ENCODE results near the gene IQGAP2. TPM values are rescaled to one million over a fixed set of nuclear protein-coding genes. Genes with fewer than 3 reads are reported as not detected.

The IQGAP2 gene
- total and polyA plus RNA-seq, 9 of the 15 experiments (the other 6 are each of a cell fraction or from before 2014, with no cell fraction given), result 8.7 to 23.2 (median 17.4) TPM

GRCh38 chr5:76524101-76524835 is 121.2 kb downstream of the IQGAP2 start (continued):
- TF ChIP-seq ZNF224 (CRISPR knock-in tag; IDR thresholded peaks at IDR 0.05) (no peak), ZNF280A (IDR thresholded peaks at IDR 0.05; ENCODE audit: low read depth, partially characterized antibody) (no peak), JUN (IDR thresholded peaks at IDR 0.05; ENCODE audit: borderline replicate concordance, low read depth, low read length) (no peak), JUN (CRISPR knock-in tag; IDR thresholded peaks at IDR 0.05; ENCODE audit: borderline replicate concordance) (no peak), SAFB2 (IDR thresholded peaks at IDR 0.05; ENCODE audit: borderline replicate concordance, low read depth, low read length, severe bottlenecking) (no peak), SREBF2 (CRISPR knock-in tag; IDR thresholded peaks at IDR 0.05) (no peak)

GRCh38 chr5:76524868-76525267 is 121.8 kb downstream of the IQGAP2 start:
- ChIA-PET POLR2A (no interaction called here), CTCF (ENCODE audit: low intra/inter-chr PET ratio) (no interaction called here)
- WGBS (ENCODE audit: insufficient coverage, low coverage, missing lambda C conversion rate), result 34% methylated on average over 2 of the region's 2 CpGs
- BruUV-seq (replicated peaks), result no TSS peak
- Histone ChIP-seq H3K9me1 (ENCODE audit: control insufficient read depth, insufficient read depth, low read length) (no peaks in the 10 kb centered on the region), H3K36me3 (ENCODE audit: control insufficient read depth, insufficient read depth, low read length) (no peaks in the 10 kb centered on the region), H3K27me3 (ENCODE audit: control insufficient read depth in 2 of 2, insufficient read depth in 2 of 2, low read length in 2 of 2) (no peaks in the 10 kb centered on the region), H3K4me2 (ENCODE audit: insufficient read depth, low read length) (no peak overlapping the region), H3K79me2 (ENCODE audit: control insufficient read depth, insufficient read depth, low read length) (no peaks in the 10 kb centered on the region), H2AFZ (ENCODE audit: low read depth, low read length) (no peak overlapping the region), H3K27ac (ENCODE audit: extremely low read depth, low read depth, low read length) (no peak overlapping the region), H3K4me1 (replicated peaks in 1 of 2; ENCODE audit: control insufficient read depth in 2 of 2, insufficient read depth in 2 of 2, low read length in 2 of 2) (peaks cover 0 to 26% of the 10 kb centered on the region in 2 experiments; a peak in 3 of 5 replicates), H3K9ac (ENCODE audit: insufficient read depth in 1 of 2, low read depth in 2 of 2, low read length in 2 of 2) (no peak overlapping the region), H3K9me3 (replicated peaks; ENCODE audit: control insufficient read depth, insufficient read depth, low read depth, low read length) (no peaks in the 10 kb centered on the region), H3K4me3 (no peak overlapping the region), H4K20me1 (replicated peaks; ENCODE audit: control insufficient read depth, insufficient read depth, low read length) (no peaks in the 10 kb centered on the region)
- intact Hi-C loops (cut with micrococcal nuclease), result no loop called here
- ATAC-seq, result no peak
- no peak for DNase-seq (ENCODE audit: extremely low read depth in 1 of 4, low spot score in 3 of 4)
- in situ Hi-C loops (cut with MboI), result no loop called here
- no peak for TF ChIP-seq MECOM (CRISPR knock-in tag; IDR thresholded peaks at IDR 0.05)
- no peak for TF ChIP-seq YBX1 (IDR thresholded peaks at IDR 0.05)
- TF ChIP-seq PHB2 (IDR thresholded peaks at IDR 0.05; ENCODE audit: low read depth), result no peak
- TF ChIP-seq CAMTA2 (CRISPR knock-in tag; conservative IDR thresholded peaks at IDR 0.05), result no peak
- no peak for TF ChIP-seq ZBTB5 (IDR thresholded peaks at IDR 0.05)
- no peak for TF ChIP-seq CHAMP1 (IDR thresholded peaks at IDR 0.05)
- FAIRE-seq, result no peak
